ENCODE results near the gene CNDP2. TPM values are rescaled to one million over a fixed set of nuclear protein-coding genes. Genes with fewer than 3 reads are reported as not detected.

Gene CNDP2
- total RNA-seq, 1 donor from 2014 or later, result 158 TPM

- Mint-ChIP-seq H3K9me3 (peaks cover 10% of the 10 kb centered on the region), H3K4me1 (ENCODE audit: low read depth) (no peaks in the 10 kb centered on the region), H3K4me3 (ENCODE audit: low read depth) (no peak overlapping the region), H3K27ac (no peak overlapping the region), H3K36me3 (ENCODE audit: low read depth) (no peaks in the 10 kb centered on the region), H3K27me3 (ENCODE audit: low read depth) (peaks cover 3% of the 10 kb centered on the region)
- DNase-seq (ENCODE audit: low spot score), result no peak
- intact Hi-C loops (cut with micrococcal nuclease), result no loop called here
These were observed 49.8 kb downstream of the CNDP2 start for GRCh38 chr18:74546007-74546406.

- no peaks in the 10 kb centered on the region for H3K4me1 Mint-ChIP-seq (ENCODE audit: low read depth)
- H3K4me3 Mint-ChIP-seq (ENCODE audit: low read depth), result no peak overlapping the region
- H3K36me3 Mint-ChIP-seq (ENCODE audit: low read depth), result no peaks in the 10 kb centered on the region
These were observed 50.8 kb downstream of the CNDP2 start for GRCh38 chr18:74546751-74547530.

GRCh38 chr18:74547860-74548259 lies 51.7 kb downstream of the CNDP2 start:
- intact Hi-C loops (cut with micrococcal nuclease), result no loop called here
- Mint-ChIP-seq H3K9me3 (peaks cover 10% of the 10 kb centered on the region), H3K27ac (no peak overlapping the region), H3K4me1 (ENCODE audit: low read depth) (no peaks in the 10 kb centered on the region), H3K4me3 (ENCODE audit: low read depth) (no peak overlapping the region), H3K36me3 (ENCODE audit: low read depth) (no peaks in the 10 kb centered on the region), H3K27me3 (ENCODE audit: low read depth) (peaks cover 5% of the 10 kb centered on the region)
- DNase-seq (ENCODE audit: low spot score), result no peak

More at GRCh38 chr18:74546751-74547530, 50.8 kb downstream of the CNDP2 start:
- Mint-ChIP-seq H3K9me3 (peaks cover 10% of the 10 kb centered on the region), H3K27me3 (ENCODE audit: low read depth) (peaks cover 4% of the 10 kb centered on the region), H3K27ac (no peak overlapping the region)
- no peak for DNase-seq (ENCODE audit: low spot score)
- intact Hi-C loops (cut with micrococcal nuclease), result no loop called here

GRCh38 chr18:74549591-74550104 lies 53.5 kb downstream of the CNDP2 start:
- H3K27ac Mint-ChIP-seq, result no peak overlapping the region
- H3K4me3 Mint-ChIP-seq (ENCODE audit: low read depth), result no peak overlapping the region
- no peaks in the 10 kb centered on the region for H3K4me1 Mint-ChIP-seq (ENCODE audit: low read depth)
- H3K27me3 Mint-ChIP-seq (ENCODE audit: low read depth), result peaks cover 8% of the 10 kb centered on the region
- intact Hi-C loops (cut with micrococcal nuclease), result loop anchor here (5.0 kb wide), 1 partner anchor 52 kb away; the partner anchor contains the start of gene CNDP2
- DNase-seq (ENCODE audit: low spot score), result no peak
- no peaks in the 10 kb centered on the region for H3K36me3 Mint-ChIP-seq (ENCODE audit: low read depth)
- peaks cover 10% of the 10 kb centered on the region for H3K9me3 Mint-ChIP-seq

- H3K27me3 Mint-ChIP-seq (ENCODE audit: low read depth), result peaks cover 8% of the 10 kb centered on the region
- intact Hi-C loops (cut with micrococcal nuclease), result loop anchor here (5.0 kb wide), 1 partner anchor 54 kb away; the partner anchor contains the start of gene CNDP2
- DNase-seq (ENCODE audit: low spot score), result no peak
- H3K9me3 Mint-ChIP-seq, result peaks cover 10% of the 10 kb centered on the region
- H3K4me3 Mint-ChIP-seq (ENCODE audit: low read depth), result no peak overlapping the region
- H3K4me1 Mint-ChIP-seq (ENCODE audit: low read depth), result no peaks in the 10 kb centered on the region
- no peaks in the 10 kb centered on the region for H3K36me3 Mint-ChIP-seq (ENCODE audit: low read depth)
- H3K27ac Mint-ChIP-seq, result no peak overlapping the region
These were observed 54.7 kb downstream of the CNDP2 start for GRCh38 chr18:74550886-74551285.

GRCh38 chr18:74551452-74551851 lies 55.3 kb downstream of the CNDP2 start:
- H3K27ac Mint-ChIP-seq, result no peak overlapping the region

GRCh38 chr18:74551936-74552555 lies 55.9 kb downstream of the CNDP2 start:
- Mint-ChIP-seq H3K36me3 (ENCODE audit: low read depth) (no peaks in the 10 kb centered on the region), H3K27me3 (ENCODE audit: low read depth) (peaks cover 8% of the 10 kb centered on the region), H3K4me1 (ENCODE audit: low read depth) (no peaks in the 10 kb centered on the region), H3K27ac (no peak overlapping the region), H3K9me3 (peaks cover 10% of the 10 kb centered on the region), H3K4me3 (ENCODE audit: low read depth) (no peak overlapping the region)
- intact Hi-C loops (cut with micrococcal nuclease), result loop anchor here (1.0 to 5.0 kb wide), 3 partner anchors 55 to 356 kb away; partner anchors contain the start of gene CNDP2
- DNase-seq (ENCODE audit: low spot score), result peak; percentile 60

More at GRCh38 chr18:74551452-74551851, 55.3 kb downstream of the CNDP2 start:
- Mint-ChIP-seq H3K36me3 (ENCODE audit: low read depth) (no peaks in the 10 kb centered on the region), H3K9me3 (peaks cover 10% of the 10 kb centered on the region), H3K4me1 (ENCODE audit: low read depth) (no peaks in the 10 kb centered on the region), H3K4me3 (ENCODE audit: low read depth) (no peak overlapping the region), H3K27me3 (ENCODE audit: low read depth) (peaks cover 8% of the 10 kb centered on the region)
- no peak for DNase-seq (ENCODE audit: low spot score)
- intact Hi-C loops (cut with micrococcal nuclease), result loop anchor here (5.0 kb wide), 1 partner anchor 54 kb away; the partner anchor contains the start of gene CNDP2

GRCh38 chr18:74556126-74556525 lies 60.0 kb downstream of the CNDP2 start:
- Mint-ChIP-seq H3K9me3 (no peaks in the 10 kb centered on the region), H3K27me3 (ENCODE audit: low read depth) (peaks cover 6% of the 10 kb centered on the region), H3K4me1 (ENCODE audit: low read depth) (no peaks in the 10 kb centered on the region), H3K36me3 (ENCODE audit: low read depth) (no peaks in the 10 kb centered on the region), H3K27ac (no peak overlapping the region), H3K4me3 (ENCODE audit: low read depth) (no peak overlapping the region)
- DNase-seq (ENCODE audit: low spot score), result no peak
- intact Hi-C loops (cut with micrococcal nuclease), result no loop called here

GRCh38 chr18:74558096-74558495 lies 61.9 kb downstream of the CNDP2 start:
- no peaks in the 10 kb centered on the region for H3K9me3 Mint-ChIP-seq
- DNase-seq (ENCODE audit: low spot score), result no peak
- H3K36me3 Mint-ChIP-seq (ENCODE audit: low read depth), result no peaks in the 10 kb centered on the region
- H3K4me3 Mint-ChIP-seq (ENCODE audit: low read depth), result no peak overlapping the region
- peaks cover 3% of the 10 kb centered on the region for H3K27me3 Mint-ChIP-seq (ENCODE audit: low read depth)
- intact Hi-C loops (cut with micrococcal nuclease), result no loop called here
- no peaks in the 10 kb centered on the region for H3K4me1 Mint-ChIP-seq (ENCODE audit: low read depth)
- no peak overlapping the region for H3K27ac Mint-ChIP-seq

GRCh38 chr18:74562131-74562730 lies 66.1 kb downstream of the CNDP2 start:
- no peaks in the 10 kb centered on the region for H3K36me3 Mint-ChIP-seq (ENCODE audit: low read depth)
- H3K9me3 Mint-ChIP-seq, result peaks cover 9% of the 10 kb centered on the region
- H3K27me3 Mint-ChIP-seq (ENCODE audit: low read depth), result no peaks in the 10 kb centered on the region
- intact Hi-C loops (cut with micrococcal nuclease), result no loop called here
- DNase-seq (ENCODE audit: low spot score), result no peak
- H3K4me3 Mint-ChIP-seq (ENCODE audit: low read depth), result no peak overlapping the region
- H3K27ac Mint-ChIP-seq, result no peak overlapping the region
- no peaks in the 10 kb centered on the region for H3K4me1 Mint-ChIP-seq (ENCODE audit: low read depth)

GRCh38 chr18:74562775-74563174 lies 66.6 kb downstream of the CNDP2 start:
- H3K4me3 Mint-ChIP-seq (ENCODE audit: low read depth), result no peak overlapping the region

GRCh38 chr18:74563999-74564398 lies 67.8 kb downstream of the CNDP2 start:
- H3K36me3 Mint-ChIP-seq (ENCODE audit: low read depth), result no peaks in the 10 kb centered on the region
- no peak overlapping the region for H3K4me3 Mint-ChIP-seq (ENCODE audit: low read depth)
- no peak for DNase-seq (ENCODE audit: low spot score)
- H3K4me1 Mint-ChIP-seq (ENCODE audit: low read depth), result no peaks in the 10 kb centered on the region
- no peaks in the 10 kb centered on the region for H3K27me3 Mint-ChIP-seq (ENCODE audit: low read depth)
- intact Hi-C loops (cut with micrococcal nuclease), result no loop called here
- no peak overlapping the region for H3K27ac Mint-ChIP-seq
- H3K9me3 Mint-ChIP-seq, result peaks cover 14% of the 10 kb centered on the region

More at GRCh38 chr18:74562775-74563174, 66.6 kb downstream of the CNDP2 start:
- Mint-ChIP-seq H3K36me3 (ENCODE audit: low read depth) (no peaks in the 10 kb centered on the region), H3K27ac (no peak overlapping the region), H3K9me3 (peaks cover 14% of the 10 kb centered on the region), H3K27me3 (ENCODE audit: low read depth) (no peaks in the 10 kb centered on the region), H3K4me1 (ENCODE audit: low read depth) (no peaks in the 10 kb centered on the region)
- intact Hi-C loops (cut with micrococcal nuclease), result no loop called here
- DNase-seq (ENCODE audit: low spot score), result no peak
